Central memory CD8-positive, alpha-beta T cell (primary cell): ENCODE data around the gene SMIM17.

Source experiments
- ATAC-seq: fragments of 150-1000 bp; cut with Tn5 transposase; replicated peaks from 2 replicates; pipeline ENCODE4 v1.10.0; 2022; ENCODE audit warnings: mild to moderate bottlenecking, moderate FRiP score, moderate number of reproducible peaks; ENCODE audit not compliant: poor library complexity, severe bottlenecking; ENCODE audit errors: extremely low read depth
- DNase-seq, 2 donors: peaks; one replicate each; pipeline ENCODE4 v3.0.0; 2021; ENCODE audit warnings: low spot score in 2 of 2
- H3K27ac Mint-ChIP-seq: one replicate; pipeline ENCODE4 v1.8.0; 2022; ENCODE audit warnings: low read depth, mild to moderate bottlenecking, moderate library complexity, mixed read lengths
- H3K27me3 Mint-ChIP-seq: one replicate; pipeline ENCODE4 v1.8.0; 2022; ENCODE audit warnings: mixed read lengths
- H3K36me3 Mint-ChIP-seq: one replicate; pipeline ENCODE4 v1.8.0; 2022; ENCODE audit warnings: mild to moderate bottlenecking, moderate library complexity, mixed read lengths; ENCODE audit not compliant: insufficient read depth
- H3K4me1 Mint-ChIP-seq: one replicate; pipeline ENCODE4 v1.8.0; 2022; ENCODE audit warnings: mixed read lengths
- H3K4me3 Mint-ChIP-seq: one replicate; pipeline ENCODE4 v1.8.0; 2022; ENCODE audit warnings: mild to moderate bottlenecking, moderate library complexity, mixed read lengths
- H3K9me3 Mint-ChIP-seq: one replicate; pipeline ENCODE4 v1.8.0; 2022; ENCODE audit warnings: mixed read lengths

The SMIM17 gene

GRCh38 chr19:56692206-56692895 lies 49.4 kb downstream of the SMIM17 start:
- H3K27me3 Mint-ChIP-seq = no peaks in the 10 kb centered on the region
- DNase-seq (no peak), ATAC-seq (no peak)
- no peak overlapping the region for H3K27ac Mint-ChIP-seq
- peaks cover 22% of the 10 kb centered on the region for H3K9me3 Mint-ChIP-seq
- no peaks in the 10 kb centered on the region for H3K4me1 Mint-ChIP-seq
- H3K4me3 Mint-ChIP-seq = no peak overlapping the region
- no peaks in the 10 kb centered on the region for H3K36me3 Mint-ChIP-seq

- no peaks in the 10 kb centered on the region for H3K4me1 Mint-ChIP-seq
- H3K36me3 Mint-ChIP-seq = no peaks in the 10 kb centered on the region
- ATAC-seq (no peak), DNase-seq (no peak)
- H3K27ac Mint-ChIP-seq = no peak overlapping the region
- H3K4me3 Mint-ChIP-seq = no peak overlapping the region
- H3K27me3 Mint-ChIP-seq = no peaks in the 10 kb centered on the region
- H3K9me3 Mint-ChIP-seq = peaks cover 21% of the 10 kb centered on the region
Observed at GRCh38 chr19:56699552-56699951, 56.6 kb downstream of the SMIM17 start.

GRCh38 chr19:56701895-56702294 lies 58.9 kb downstream of the SMIM17 start:
- Mint-ChIP-seq H3K4me3 (no peak overlapping the region), H3K27me3 (no peaks in the 10 kb centered on the region), H3K36me3 (no peaks in the 10 kb centered on the region), H3K27ac (no peak overlapping the region), H3K4me1 (no peaks in the 10 kb centered on the region), H3K9me3 (peaks cover 35% of the 10 kb centered on the region)
- no peak for DNase-seq
- ATAC-seq = no peak

- H3K4me1 Mint-ChIP-seq = no peaks in the 10 kb centered on the region
- DNase-seq = no peak
- no peak for ATAC-seq
- no peak overlapping the region for H3K4me3 Mint-ChIP-seq
- peaks cover 42% of the 10 kb centered on the region for H3K9me3 Mint-ChIP-seq
- H3K27ac Mint-ChIP-seq = no peak overlapping the region
- H3K36me3 Mint-ChIP-seq = no peaks in the 10 kb centered on the region
- H3K27me3 Mint-ChIP-seq = no peaks in the 10 kb centered on the region
Observed at GRCh38 chr19:56705939-56706338, 63.0 kb downstream of the SMIM17 start.
